NCI-H2196 (cell line): ENCODE results near the gene HYAL4.
A peak's percentile ranks its signal among the peaks of the same experiment; 100 is the strongest.
"Not testable (repeated sequence)": the region's sequence is repeated elsewhere in the genome, so short reads cannot be mapped to it uniquely, and the experiment has no call there.

Experiments used
- DNase-seq: peaks from one replicate; lab custom pipeline; 2025; ENCODE audit not compliant: unreplicated experiment; lab: John Stamatoyannopoulos, UW

Gene HYAL4

GRCh38 chr7:123844712-123845219 lies at the start of gene HYAL4:
Gene HYAL4, plus strand, starts transcription at chr7:123845169. Its CDS starts 23,105 bp downstream, at chr7:123868274.
- no peak for DNase-seq

GRCh38 chr7:123795917-123796316 lies 49.1 kb upstream of the HYAL4 start:
- no peak for DNase-seq

GRCh38 chr7:123796568-123796967 lies 48.4 kb upstream of the HYAL4 start:
- DNase-seq, result no peak

- DNase-seq, result peak; percentile 53
These were observed 47.1 kb upstream of the HYAL4 start for GRCh38 chr7:123797673-123798531.

GRCh38 chr7:123798532-123799188 lies 46.3 kb upstream of the HYAL4 start:
- no peak for DNase-seq

GRCh38 chr7:123802249-123802648 lies 42.7 kb upstream of the HYAL4 start:
- no peak for DNase-seq

GRCh38 chr7:123805287-123805686 lies 39.7 kb upstream of the HYAL4 start:
- DNase-seq, result no peak

- no peak for DNase-seq
These were observed 35.5 kb upstream of the HYAL4 start for GRCh38 chr7:123809471-123809870.

GRCh38 chr7:123811056-123811455 lies 33.9 kb upstream of the HYAL4 start:
- no peak for DNase-seq

- DNase-seq, result no peak
These were observed 28.1 kb upstream of the HYAL4 start for GRCh38 chr7:123816916-123817315.

- no peak for DNase-seq
These were observed 26.0 kb upstream of the HYAL4 start for GRCh38 chr7:123819001-123819400.

GRCh38 chr7:123819795-123820194 lies 25.2 kb upstream of the HYAL4 start:
- not testable (repeated sequence) for DNase-seq

- no peak for DNase-seq
These were observed 24.1 kb upstream of the HYAL4 start for GRCh38 chr7:123820864-123821263.

GRCh38 chr7:123821320-123821719 lies 23.6 kb upstream of the HYAL4 start:
- DNase-seq, result no peak

GRCh38 chr7:123823898-123824753 lies 20.8 kb upstream of the HYAL4 start:
- no peak for DNase-seq

GRCh38 chr7:123824754-123825067 lies 20.3 kb upstream of the HYAL4 start:
- no peak for DNase-seq

GRCh38 chr7:123828805-123829204 lies 16.2 kb upstream of the HYAL4 start:
- no peak for DNase-seq

GRCh38 chr7:123836656-123837055 lies 8.3 kb upstream of the HYAL4 start:
- DNase-seq, result no peak

- DNase-seq, result not testable (repeated sequence)
These were observed 5.9 kb upstream of the HYAL4 start for GRCh38 chr7:123839106-123839505.

- DNase-seq, result not testable (repeated sequence)
These were observed 827 bp upstream of the HYAL4 start for GRCh38 chr7:123844142-123844541.

GRCh38 chr7:123845823-123846216 lies 851 bp downstream of the HYAL4 start:
- no peak for DNase-seq
